Kidney (tissue), 14 donors: ENCODE results near the gene FAR2. TPM values are rescaled to one million over a fixed set of nuclear protein-coding genes. Genes with fewer than 3 reads are reported as not detected.

Source experiments
- DNase-seq, 5 donors: peaks; one replicate each; pipeline ENCODE4 v3.0.0-alpha.2; 2013 to 2020
- FAIRE-seq: peaks from 2 replicates; lab custom pipeline; 2012; peaks lifted over from hg19 to GRCh38; lab: Jason Lieb, UNC
- H3K27ac ChIP-seq, 2 donors: one replicate each; pipeline ENCODE4 v1.7.0; 2013; ENCODE audit warnings: low read depth in 2 of 2, low read length in 2 of 2, inconsistent platforms in 1 of 2
- H3K27me3 ChIP-seq: one replicate; pipeline ENCODE4 v1.7.1; 2013; ENCODE audit warnings: low read length, inconsistent platforms; ENCODE audit not compliant: control insufficient read depth, insufficient read depth
- H3K36me3 ChIP-seq, 3 donors: one replicate each; pipeline versions ENCODE4 v1.7.0 to v1.7.1; 2013; ENCODE audit warnings: low read length in 3 of 3, control low read depth in 1 of 3, inconsistent platforms in 1 of 3; ENCODE audit not compliant: insufficient read depth in 3 of 3, control insufficient read depth in 2 of 3
- H3K4me1 ChIP-seq, 3 donors: one replicate each; pipeline versions ENCODE4 v1.7.0 to v1.7.1; 2013; ENCODE audit warnings: low read length in 3 of 3, inconsistent platforms in 1 of 3, low read depth in 1 of 3; ENCODE audit not compliant: control insufficient read depth in 2 of 3, insufficient read depth in 2 of 3
- H3K4me3 ChIP-seq, 3 donors: one replicate each; pipeline versions ENCODE4 v1.7.0 to v1.8.1; 2013; ENCODE audit warnings: low read length in 3 of 3, control low read depth in 1 of 3, inconsistent platforms in 1 of 3
- H3K9ac ChIP-seq, 3 donors: one replicate each; pipeline versions ENCODE4 v1.7.0 to v1.7.1; 2013; ENCODE audit warnings: low read length in 3 of 3, control low read depth in 1 of 3, inconsistent platforms in 1 of 3
- H3K9me3 ChIP-seq, 3 donors: one replicate each; pipeline versions ENCODE4 v1.7.0 to v1.7.1; 2013; ENCODE audit warnings: low read length in 3 of 3, control low read depth in 1 of 3, inconsistent platforms in 1 of 3; ENCODE audit not compliant: control insufficient read depth in 2 of 3, insufficient read depth in 1 of 3
- CTCF ChIP-seq: IDR thresholded peaks from 3 replicates; pipeline ENCODE4 v1.5.1; 2012; ENCODE audit warnings: mild to moderate bottlenecking, moderate library complexity, borderline replicate concordance; ENCODE audit not compliant: insufficient read depth; ENCODE audit errors: extremely low read depth
- intact Hi-C: fragments of 100-400 bp; cut with DNase I; formaldehyde crosslinking; loops from one replicate; pipeline ENCODE4 v1.11.1; 2022
- polyA plus RNA-seq: library from polyadenylated mRNA; stranded (reverse); fragments of 350-450 nt; fragmentation: Illumina TruSeq; extraction: RNeasy Lipid Tissue Mini Kit (QIAGEN cat#74804); gene quantifications from one replicate; pipeline ENCODE4 v1.2.3, GENCODE V29; 2014; ENCODE audit warnings: low read depth, low replicate concordance; ENCODE audit not compliant: insufficient read depth
- total RNA-seq: library from RNA; stranded (reverse); fragmentation: NEBNext Ultra II Directional; extraction: Animal tissue kit (Norgen Biotek cat#: 25700); gene quantifications from one replicate; pipeline ENCODE4 v1.2.1, GENCODE V29; 2021
- donor health status: control.
- donor health status: control.
- donor health status: control.
- donor health status: control.
- donor health status: control.
- donor health status: DM: yes; HTN: yes; CAD: no.
- donor health status: Normal renal cell carcinoma (clear cell type).

Gene FAR2
- total and polyA plus RNA-seq, 2 donors from 2014 or later: 3.1 to 11.5 TPM

- Histone ChIP-seq H3K27ac (no peak overlapping the region), H3K36me3 (no peaks in the 10 kb centered on the region), H3K27me3 (no peaks in the 10 kb centered on the region), H3K4me3 (peak overlapping the region in 2 of 3 donors; percentile 30 to 68), H3K4me1 (peaks cover 0 to 2% (median 0%) of the 10 kb centered on the region in 3 donors), H3K9ac (peak overlapping the region in 1 of 3 donors; percentile 48), H3K9me3 (no peaks in the 10 kb centered on the region)
- DNase-seq (peak; percentile 41 to 75 (median 63)), FAIRE-seq (no peak)
- intact Hi-C loops: no loop called here
- TF ChIP-seq CTCF: no peak
Observed at GRCh38 chr12:29149691-29150281, 708 bp downstream of the FAR2 start.

GRCh38 chr12:29150462-29150861, 1.4 kb downstream of the FAR2 start:
- FAIRE-seq (no peak), DNase-seq (no peak)
- Histone ChIP-seq H3K9me3 (no peaks in the 10 kb centered on the region), H3K9ac (no peak overlapping the region), H3K4me1 (peaks cover 0 to 2% (median 0%) of the 10 kb centered on the region in 3 donors), H3K27ac (no peak overlapping the region), H3K36me3 (no peaks in the 10 kb centered on the region), H3K4me3 (no peak overlapping the region), H3K27me3 (no peaks in the 10 kb centered on the region)
- no peak for TF ChIP-seq CTCF
- intact Hi-C loops: no loop called here

GRCh38 chr12:29152223-29152868, 3.3 kb downstream of the FAR2 start:
- no peak for TF ChIP-seq CTCF
- H3K4me3 ChIP-seq: no peak overlapping the region
- intact Hi-C loops: no loop called here
- FAIRE-seq (no peak), DNase-seq (no peak)
- H3K9me3 ChIP-seq: no peaks in the 10 kb centered on the region
- H3K9ac ChIP-seq: no peak overlapping the region
- no peak overlapping the region for H3K27ac ChIP-seq
- peaks cover 0 to 2% (median 0%) of the 10 kb centered on the region in 3 donors for H3K4me1 ChIP-seq
- no peaks in the 10 kb centered on the region for H3K27me3 ChIP-seq
- no peaks in the 10 kb centered on the region for H3K36me3 ChIP-seq
